ENCODE data around the gene SOBP.
A peak's percentile ranks its signal among the peaks of the same experiment; 100 is the strongest.

The SOBP gene

GRCh38 chr6:107660839-107661238 is 170.9 kb downstream of the SOBP start:
- peaks cover 39% of the 10 kb centered on the region for H3K36me3 Mint-ChIP-seq (ENCODE audit: low read depth)
- H3K4me1 Mint-ChIP-seq, result peaks cover 100% of the 10 kb centered on the region
- H3K4me3 Mint-ChIP-seq, result no peak overlapping the region
- no peak for DNase-seq
- H3K9me3 Mint-ChIP-seq, result no peaks in the 10 kb centered on the region
- no peak for TF ChIP-seq CTCF (IDR thresholded peaks at IDR 0.05)
- peaks cover 6% of the 10 kb centered on the region for H3K27me3 Mint-ChIP-seq (ENCODE audit: low read depth, poor library complexity)
- peak overlapping the region; percentile 87 for H3K27ac Mint-ChIP-seq

GRCh38 chr6:107661291-107661690 is 171.4 kb downstream of the SOBP start:
- peak overlapping the region; percentile 87 for H3K27ac Mint-ChIP-seq
- H3K4me1 Mint-ChIP-seq, result peaks cover 100% of the 10 kb centered on the region
- no peak overlapping the region for H3K4me3 Mint-ChIP-seq
- H3K9me3 Mint-ChIP-seq, result no peaks in the 10 kb centered on the region
- H3K27me3 Mint-ChIP-seq (ENCODE audit: low read depth, poor library complexity), result peaks cover 6% of the 10 kb centered on the region
- H3K36me3 Mint-ChIP-seq (ENCODE audit: low read depth), result peaks cover 39% of the 10 kb centered on the region
- TF ChIP-seq CTCF (IDR thresholded peaks at IDR 0.05), result no peak
- no peak for DNase-seq

GRCh38 chr6:107662333-107662732 is 172.4 kb downstream of the SOBP start:
- peaks cover 6% of the 10 kb centered on the region for H3K27me3 Mint-ChIP-seq (ENCODE audit: low read depth, poor library complexity)
- peaks cover 100% of the 10 kb centered on the region for H3K4me1 Mint-ChIP-seq
- no peak for TF ChIP-seq CTCF (IDR thresholded peaks at IDR 0.05)
- H3K4me3 Mint-ChIP-seq, result no peak overlapping the region
- H3K9me3 Mint-ChIP-seq, result no peaks in the 10 kb centered on the region
- DNase-seq, result no peak
- peak overlapping the region; percentile 36 for H3K27ac Mint-ChIP-seq
- H3K36me3 Mint-ChIP-seq (ENCODE audit: low read depth), result peaks cover 39% of the 10 kb centered on the region

- H3K27ac Mint-ChIP-seq, result peak overlapping the region; percentile 84
- H3K9me3 Mint-ChIP-seq, result no peaks in the 10 kb centered on the region
- DNase-seq, result no peak
- H3K36me3 Mint-ChIP-seq (ENCODE audit: low read depth), result peaks cover 38% of the 10 kb centered on the region
- TF ChIP-seq CTCF (IDR thresholded peaks at IDR 0.05), result no peak
- no peak overlapping the region for H3K4me3 Mint-ChIP-seq
- peaks cover 100% of the 10 kb centered on the region for H3K4me1 Mint-ChIP-seq
- peaks cover 6% of the 10 kb centered on the region for H3K27me3 Mint-ChIP-seq (ENCODE audit: low read depth, poor library complexity)
These were observed 173.4 kb downstream of the SOBP start for GRCh38 chr6:107663308-107663707.

- Mint-ChIP-seq H3K4me3 (peak overlapping the region; percentile 48), H3K9me3 (no peaks in the 10 kb centered on the region), H3K36me3 (ENCODE audit: low read depth) (peaks cover 21% of the 10 kb centered on the region), H3K27ac (peak overlapping the region; percentile 99), H3K27me3 (ENCODE audit: low read depth, poor library complexity) (peaks cover 6% of the 10 kb centered on the region), H3K4me1 (peaks cover 97% of the 10 kb centered on the region)
- no peak for TF ChIP-seq CTCF (IDR thresholded peaks at IDR 0.05)
- DNase-seq, result no peak
These were observed 175.5 kb downstream of the SOBP start for GRCh38 chr6:107665382-107665781.

GRCh38 chr6:107666084-107666980 is 176.4 kb downstream of the SOBP start:
- H3K4me1 Mint-ChIP-seq, result peaks cover 97% of the 10 kb centered on the region

More at GRCh38 chr6:107666084-107666980, 176.4 kb downstream of the SOBP start:
- peak; percentile 46 for DNase-seq
- H3K27me3 Mint-ChIP-seq (ENCODE audit: low read depth, poor library complexity), result peaks cover 6% of the 10 kb centered on the region
- no peaks in the 10 kb centered on the region for H3K9me3 Mint-ChIP-seq
- peak overlapping the region; percentile 48 for H3K4me3 Mint-ChIP-seq
- H3K36me3 Mint-ChIP-seq (ENCODE audit: low read depth), result peaks cover 11% of the 10 kb centered on the region
- TF ChIP-seq CTCF (IDR thresholded peaks at IDR 0.05), result no peak
- H3K27ac Mint-ChIP-seq, result peak overlapping the region; percentile 99

Measured in nephron progenitor cell (in vitro differentiated cells).